HEK293T (cell line): ENCODE measurements around the gene AGAP1.

Experiments
- ARNT ChIP-seq: fragments of 450-650 bp; IDR thresholded peaks from 2 replicates; pipeline ENCODE4 v1.6.1; 2017; ENCODE audit warnings: mild to moderate bottlenecking
- BHLHE40 ChIP-seq: fragments of 450-650 bp; IDR thresholded peaks from 2 replicates; pipeline ENCODE4 v1.6.1; 2016; ENCODE audit warnings: mild to moderate bottlenecking, moderate library complexity, borderline replicate concordance
- ELF4 ChIP-seq: fragments of 450-650 bp; IDR thresholded peaks from 2 replicates; pipeline ENCODE4 v1.6.1; 2017; ENCODE audit warnings: antibody characterized with exemption
- FOXA1 ChIP-seq: fragments of 450-650 bp; IDR thresholded peaks from 2 replicates; pipeline ENCODE4 v1.6.1; 2016; ENCODE audit warnings: mild to moderate bottlenecking
- FOXK2 ChIP-seq: fragments of 450-650 bp; IDR thresholded peaks from 2 replicates; pipeline ENCODE4 v1.6.1; 2016; ENCODE audit warnings: mild to moderate bottlenecking
- FOXM1 ChIP-seq: fragments of 450-650 bp; IDR thresholded peaks from 2 replicates; pipeline ENCODE4 v1.6.1; 2017; ENCODE audit warnings: mild to moderate bottlenecking, borderline replicate concordance
- HDGF ChIP-seq: fragments of 450-650 bp; IDR thresholded peaks from 2 replicates; pipeline ENCODE4 v1.6.1; 2017; ENCODE audit warnings: antibody characterized with exemption, borderline replicate concordance
- NFRKB ChIP-seq: fragments of 450-650 bp; IDR thresholded peaks from 2 replicates; pipeline ENCODE4 v1.6.1; 2016; ENCODE audit warnings: mild to moderate bottlenecking, moderate library complexity
- SP1 ChIP-seq: fragments of 450-650 bp; IDR thresholded peaks from 2 replicates; pipeline ENCODE4 v1.6.1; 2017
- SUZ12 ChIP-seq: fragments of 450-650 bp; IDR thresholded peaks from 2 replicates; pipeline ENCODE4 v1.6.1; 2016; ENCODE audit warnings: mild to moderate bottlenecking

DNA sequence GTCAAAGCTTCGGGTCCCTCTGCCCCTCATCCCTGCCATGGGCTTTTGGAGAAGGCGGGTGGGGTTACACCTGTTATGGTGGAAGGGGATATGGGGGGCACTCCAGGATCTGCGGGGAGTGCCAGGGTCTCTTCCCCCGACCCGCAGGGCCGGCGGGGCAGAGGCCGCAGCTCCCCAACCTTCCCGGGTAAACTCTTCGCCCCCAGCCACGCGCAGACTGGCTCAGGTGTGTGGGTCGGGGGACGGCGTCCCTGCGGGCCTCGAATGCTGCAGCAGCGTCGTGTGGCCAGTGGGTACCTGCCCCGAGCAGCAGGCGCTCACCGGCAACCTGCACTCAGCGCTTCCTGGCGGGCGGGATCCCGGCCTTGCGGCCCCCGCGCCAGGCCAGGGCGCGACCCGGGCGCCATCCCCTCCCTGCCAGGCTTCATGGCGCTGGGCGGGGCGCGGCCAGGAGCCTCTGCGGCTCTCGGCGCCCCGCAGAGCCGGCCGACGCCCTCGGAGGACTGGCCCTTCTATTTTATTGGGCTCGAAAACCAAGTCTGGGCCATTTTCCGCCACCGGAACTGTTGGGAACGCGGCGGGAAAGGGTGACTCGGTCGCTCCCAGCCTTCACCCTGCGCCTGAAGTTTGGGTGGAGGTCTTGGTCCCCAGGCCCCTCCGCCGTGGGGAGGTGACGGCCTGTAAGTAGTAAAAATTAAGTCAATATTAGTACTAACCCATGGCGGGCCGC, 669.8 kb downstream of the AGAP1 start:
- no peak for TF ChIP-seq SUZ12
- no peak for TF ChIP-seq FOXK2
- no peak for TF ChIP-seq ARNT
- no peak for TF ChIP-seq NFRKB
- no peak for TF ChIP-seq FOXM1
- TF ChIP-seq HDGF = no peak
- no peak for TF ChIP-seq SP1
- TF ChIP-seq FOXA1 = no peak
- TF ChIP-seq BHLHE40 = no peak
- TF ChIP-seq ELF4 = no peak
